HFF-Myc (cell line): ENCODE results near the gene SOWAHB.

Experiments
- DNase-seq: peaks from one replicate; pipeline ENCODE4 v3.0.0-alpha.2; 2011; ENCODE audit warnings: low read depth; ENCODE audit errors: extremely low read depth
- H3K4me3 ChIP-seq: replicated peaks from 2 replicates; pipeline ENCODE4 v1.5.1; 2011; ENCODE audit warnings: low read depth, mild to moderate bottlenecking, control low read depth, low read length
- CTCF ChIP-seq: IDR thresholded peaks from 2 replicates; pipeline ENCODE4 v1.5.1; 2012; ENCODE audit warnings: mild to moderate bottlenecking, low read depth, low read length, control low read depth; ENCODE audit errors: missing control alignments

The SOWAHB gene

GRCh38 chr4:76896614-76897535 lies 1.1 kb downstream of the SOWAHB start:
- no peak for TF ChIP-seq CTCF
- no peak for DNase-seq
- peak overlapping the region; percentile 38 for H3K4me3 ChIP-seq

- TF ChIP-seq CTCF = no peak
- no peak overlapping the region for H3K4me3 ChIP-seq
- DNase-seq = no peak
These were observed 1.9 kb downstream of the SOWAHB start for GRCh38 chr4:76896048-76896447.

GRCh38 chr4:76895619-76896018 lies 2.3 kb downstream of the SOWAHB start:
- no peak overlapping the region for H3K4me3 ChIP-seq
- no peak for DNase-seq
- no peak for TF ChIP-seq CTCF

GRCh38 chr4:76894537-76895255 lies 3.2 kb downstream of the SOWAHB start:
- no peak for DNase-seq
- no peak overlapping the region for H3K4me3 ChIP-seq
- no peak for TF ChIP-seq CTCF

- H3K4me3 ChIP-seq = no peak overlapping the region
- DNase-seq = no peak
- no peak for TF ChIP-seq CTCF
These were observed 5.3 kb downstream of the SOWAHB start for GRCh38 chr4:76892601-76893000.

- no peak overlapping the region for H3K4me3 ChIP-seq
- TF ChIP-seq CTCF = no peak
- DNase-seq = no peak
These were observed 5.9 kb downstream of the SOWAHB start for GRCh38 chr4:76892001-76892400.
